OCI-M2 (cell line): Measurements from ENCODE around the gene PIGS.
"Not testable (repeated sequence)": the region's sequence is repeated elsewhere in the genome, so short reads cannot be mapped to it uniquely, and the experiment has no call there.

ENCODE experiments used
- DNase-seq: peaks from one replicate; lab custom pipeline; 2025; ENCODE audit not compliant: unreplicated experiment; lab: John Stamatoyannopoulos, UW

The PIGS gene

DNA sequence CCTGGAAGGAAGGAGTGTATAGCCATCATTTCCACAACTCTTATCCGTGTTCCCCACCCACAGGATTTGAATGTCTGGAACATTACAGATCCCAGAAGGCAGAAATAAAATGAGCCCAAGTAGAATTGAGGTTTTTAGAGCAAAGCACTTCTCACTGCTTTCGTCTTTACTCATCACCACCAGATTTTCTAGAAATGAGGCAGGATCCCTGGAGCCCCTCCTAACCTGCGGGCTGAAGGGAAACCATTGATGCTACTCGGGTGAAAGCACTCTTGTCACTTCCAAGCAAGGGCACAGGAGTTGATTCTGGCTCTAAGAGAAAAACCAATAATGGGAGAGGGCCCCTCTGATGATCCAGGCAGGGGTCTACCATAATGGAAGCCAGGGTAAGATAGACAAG is 8.2 kb upstream of the PIGS start:
- DNase-seq = no peak

DNA sequence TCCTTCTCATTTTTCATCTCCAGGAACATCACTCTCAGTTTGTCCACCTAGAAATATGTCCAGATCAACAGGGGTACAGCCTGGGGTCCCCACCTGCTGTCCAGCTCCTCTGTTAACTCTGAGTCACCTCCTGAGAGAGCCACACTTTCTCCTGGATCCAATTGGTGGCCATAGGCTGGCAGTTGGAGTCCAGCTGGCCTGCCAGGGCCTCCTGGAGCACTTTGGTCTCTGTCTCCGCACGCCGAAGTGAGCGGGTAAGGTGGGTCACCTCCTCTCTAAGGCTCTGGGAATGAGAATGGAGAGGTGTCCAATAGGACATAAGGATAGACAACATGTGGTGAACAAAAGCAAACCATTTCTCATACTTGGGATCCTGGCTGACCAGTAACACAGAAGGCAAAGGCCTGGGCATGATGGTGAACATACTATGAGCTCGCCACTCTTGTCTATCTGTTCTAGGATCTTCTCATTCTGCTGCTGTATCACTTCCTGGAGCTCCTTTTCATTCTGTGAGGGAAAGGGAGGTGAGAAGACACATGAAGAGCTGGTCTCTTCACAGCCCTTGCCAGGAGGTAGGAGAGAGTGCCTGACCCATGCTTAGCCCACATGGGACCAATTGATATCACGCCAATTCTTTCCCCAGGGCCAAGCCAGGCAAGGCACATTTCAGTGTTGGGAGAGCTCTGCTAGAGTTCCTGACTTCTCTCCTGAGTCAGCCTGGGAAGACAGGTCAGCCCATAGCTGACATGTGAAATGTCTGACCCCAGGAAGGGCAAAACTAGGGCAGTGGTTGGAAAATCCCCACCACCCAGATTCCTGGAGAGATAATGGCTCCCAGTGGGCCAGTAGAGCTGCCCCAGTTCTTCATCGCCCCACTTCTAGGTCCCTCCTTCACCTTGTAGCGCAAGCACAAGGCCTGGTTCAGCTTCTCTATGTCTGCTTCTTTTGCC is 7.2 kb upstream of the PIGS start:
- DNase-seq = no peak

DNA sequence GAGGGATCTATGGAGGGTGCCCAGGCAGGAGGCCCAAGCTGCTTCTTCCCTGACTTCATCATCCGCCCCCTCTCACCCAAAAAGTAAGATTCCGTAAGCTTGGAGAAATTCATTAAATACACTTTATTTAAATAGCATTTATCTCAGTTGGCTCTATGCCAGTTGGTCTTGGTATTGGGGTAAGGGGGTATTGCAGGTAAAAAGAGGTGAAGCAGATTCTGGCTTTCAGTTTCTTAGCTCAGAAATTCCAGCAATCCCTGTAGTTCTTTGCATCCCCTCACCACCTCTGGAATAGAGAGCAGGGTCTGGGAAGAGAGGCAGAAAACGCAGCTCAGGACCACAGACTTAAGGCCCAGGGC is 6.1 kb upstream of the PIGS start:
- DNase-seq = no peak

DNA sequence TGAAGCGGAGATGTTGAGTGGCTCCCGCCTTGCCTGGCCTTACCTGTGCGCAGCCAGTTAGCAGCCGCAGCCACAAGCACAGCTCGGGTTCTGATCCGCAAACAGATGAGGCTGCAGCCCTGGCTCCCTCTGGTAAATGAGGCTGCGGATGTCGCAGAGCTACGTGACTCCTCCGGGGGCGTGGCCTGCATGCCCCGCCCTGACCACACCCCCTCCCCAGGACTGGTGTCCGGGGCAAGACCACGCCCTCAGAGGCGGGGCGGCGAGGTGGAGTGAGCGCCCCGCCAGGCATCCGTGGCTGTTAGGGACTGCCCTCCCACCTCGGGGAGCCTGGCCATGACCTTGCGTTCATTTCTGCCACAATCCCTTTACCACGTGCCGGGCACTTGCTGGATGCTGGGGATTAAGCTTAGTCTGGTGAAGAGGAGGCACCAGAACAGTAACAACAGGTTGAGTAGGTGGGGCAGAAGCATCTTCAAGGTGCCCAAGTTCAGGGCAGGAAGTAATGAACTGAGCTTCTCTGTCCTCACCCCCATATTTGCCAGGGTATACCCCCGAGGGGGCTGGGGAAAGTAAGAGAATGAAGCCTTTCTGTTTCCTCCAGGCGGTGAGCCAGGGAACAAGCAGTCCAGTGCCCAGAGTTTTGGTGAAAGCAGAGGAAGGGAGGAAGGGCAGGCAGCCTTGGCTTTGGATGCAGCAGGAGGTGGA is 5.6 kb upstream of the PIGS start, which contains the start of gene ALDOC:
TSS of gene ALDOC (minus strand) at position 138 of the 708 bp plus-strand sequence. CDS start 1,363 bp downstream, outside the sequence.
- no peak for DNase-seq

DNA sequence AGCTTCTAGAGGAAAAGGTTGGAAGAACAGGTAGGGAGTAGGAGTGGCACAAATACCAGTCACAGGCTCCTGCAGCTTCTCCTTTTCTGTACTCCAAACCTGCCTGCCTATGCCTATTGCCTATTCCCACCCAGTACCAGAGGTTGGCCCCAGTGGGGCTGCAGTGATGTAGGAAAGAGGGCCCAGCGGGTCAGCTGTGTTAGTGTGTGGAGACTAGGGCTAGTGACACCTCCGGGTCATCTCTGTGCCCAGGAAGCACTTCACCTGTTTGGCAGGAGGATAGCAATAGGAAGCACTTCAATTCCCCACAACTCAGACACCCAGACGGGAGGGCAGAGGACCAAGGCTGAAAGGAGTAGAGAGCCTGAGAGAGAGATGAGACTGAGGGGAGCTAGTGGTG is 4.7 kb upstream of the PIGS start:
- DNase-seq = not testable (repeated sequence)

DNA sequence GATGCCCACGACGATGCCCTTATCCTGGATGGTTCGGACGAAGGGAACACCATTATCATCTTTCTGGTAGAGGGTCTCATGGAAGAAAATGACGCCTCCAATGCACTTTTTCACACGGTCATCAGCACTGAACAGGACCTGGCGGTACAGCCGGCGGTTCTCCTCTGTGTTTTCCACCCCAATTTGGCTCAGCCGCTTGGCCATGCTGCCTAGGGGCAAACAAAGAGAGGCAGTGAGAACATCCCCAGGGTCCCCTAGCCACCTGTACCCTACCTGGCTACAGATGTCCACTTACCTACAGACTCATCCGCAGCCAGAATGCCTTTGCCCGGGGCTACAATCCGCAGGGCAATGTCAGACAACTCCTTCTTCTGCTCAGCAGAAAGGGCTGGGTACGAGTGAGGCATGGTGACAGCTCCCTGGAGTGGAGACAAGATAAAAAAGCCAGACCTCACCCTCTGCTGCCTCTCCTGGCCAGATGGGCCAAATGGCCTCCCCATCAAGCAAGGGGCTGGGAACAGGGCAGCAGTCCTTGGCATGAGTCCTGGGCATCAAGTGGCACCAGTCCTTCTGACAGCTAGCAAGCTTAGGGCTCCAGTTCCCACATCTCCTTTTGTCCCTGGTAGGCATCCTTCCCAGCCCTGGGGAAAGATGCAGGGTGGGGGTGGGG is 3.9 kb upstream of the PIGS start:
- no peak for DNase-seq

DNA sequence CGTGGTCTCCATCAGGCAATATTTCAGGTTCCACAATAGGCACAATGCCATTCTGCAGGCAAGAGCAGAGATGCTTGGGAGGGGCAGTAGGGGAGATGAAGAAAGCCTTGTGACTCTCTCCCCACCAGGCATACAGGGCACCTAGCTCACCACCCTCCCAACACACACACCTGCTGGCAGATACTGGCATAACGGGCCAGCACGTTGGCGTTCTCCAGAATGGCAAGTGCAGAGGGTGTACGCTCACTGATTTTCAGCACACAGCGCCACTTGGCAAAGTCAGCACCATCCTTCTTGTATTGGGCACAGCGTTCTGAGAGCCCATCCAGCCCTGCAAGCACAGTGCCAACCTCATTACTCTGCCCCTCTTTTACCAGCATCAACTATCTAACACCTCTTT is 3.2 kb upstream of the PIGS start:
- no peak for DNase-seq

DNA sequence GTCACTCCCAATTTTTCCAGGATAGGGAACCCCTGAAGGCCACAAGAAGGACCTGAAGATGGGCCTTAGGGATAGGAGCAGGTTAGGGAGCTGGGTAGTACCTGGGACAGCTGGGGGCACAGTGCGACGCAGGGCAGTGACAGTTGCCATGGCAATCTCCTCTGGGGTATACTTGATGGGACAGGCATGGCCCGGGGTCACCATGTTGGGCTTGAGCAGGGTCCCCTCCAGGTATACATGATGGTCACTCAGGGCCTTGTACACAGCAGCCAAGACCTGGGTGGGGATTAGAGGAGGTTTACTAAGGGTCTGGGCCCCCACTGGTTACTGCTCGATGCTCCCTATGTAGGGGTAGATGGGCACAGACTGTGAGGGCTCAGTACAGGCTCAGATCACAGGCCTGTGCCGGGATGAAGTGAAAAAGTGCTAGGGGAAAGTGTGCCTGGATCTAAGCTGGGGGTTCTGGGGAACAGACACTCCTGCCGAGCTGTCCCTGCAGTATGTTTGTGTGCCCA is 2.7 kb upstream of the PIGS start:
- no peak for DNase-seq

DNA sequence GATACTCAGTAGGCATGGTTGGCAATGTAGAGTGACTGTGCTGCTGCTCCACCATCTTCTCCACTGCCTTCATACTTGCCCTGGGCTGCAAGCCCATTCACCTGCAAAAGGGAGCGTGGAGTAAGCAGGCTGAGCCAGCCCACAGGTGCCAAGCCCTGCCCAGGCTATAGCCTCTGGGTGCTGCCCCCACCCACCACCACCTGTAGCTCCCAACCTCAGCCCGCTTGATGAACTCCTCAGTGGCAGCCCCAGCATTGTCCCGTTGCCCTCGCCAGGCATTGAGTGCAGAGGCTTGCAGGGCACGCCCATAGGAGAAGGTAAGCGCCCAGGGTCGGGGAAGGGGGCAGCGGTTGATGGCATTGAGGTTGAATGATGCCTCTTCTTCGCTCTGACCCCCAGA is 2.2 kb upstream of the PIGS start:
- DNase-seq = no peak

DNA sequence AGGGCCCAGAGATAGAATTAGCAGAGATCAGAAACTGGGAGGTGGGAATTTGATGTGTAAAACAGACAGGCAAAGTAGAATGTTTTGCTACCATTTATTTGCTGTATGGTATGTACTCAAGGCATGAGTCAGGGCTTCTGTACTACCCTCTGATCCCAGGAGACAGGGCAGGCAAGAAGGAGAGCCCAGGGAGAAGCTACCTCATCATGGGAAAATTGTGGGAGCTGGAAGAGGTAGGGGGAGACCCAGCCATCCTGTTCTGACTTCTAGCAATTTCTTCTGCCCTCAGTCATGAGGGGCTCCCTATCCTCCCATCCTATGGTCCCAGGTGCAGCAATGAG is 1.7 kb upstream of the PIGS start:
- no peak for DNase-seq

DNA sequence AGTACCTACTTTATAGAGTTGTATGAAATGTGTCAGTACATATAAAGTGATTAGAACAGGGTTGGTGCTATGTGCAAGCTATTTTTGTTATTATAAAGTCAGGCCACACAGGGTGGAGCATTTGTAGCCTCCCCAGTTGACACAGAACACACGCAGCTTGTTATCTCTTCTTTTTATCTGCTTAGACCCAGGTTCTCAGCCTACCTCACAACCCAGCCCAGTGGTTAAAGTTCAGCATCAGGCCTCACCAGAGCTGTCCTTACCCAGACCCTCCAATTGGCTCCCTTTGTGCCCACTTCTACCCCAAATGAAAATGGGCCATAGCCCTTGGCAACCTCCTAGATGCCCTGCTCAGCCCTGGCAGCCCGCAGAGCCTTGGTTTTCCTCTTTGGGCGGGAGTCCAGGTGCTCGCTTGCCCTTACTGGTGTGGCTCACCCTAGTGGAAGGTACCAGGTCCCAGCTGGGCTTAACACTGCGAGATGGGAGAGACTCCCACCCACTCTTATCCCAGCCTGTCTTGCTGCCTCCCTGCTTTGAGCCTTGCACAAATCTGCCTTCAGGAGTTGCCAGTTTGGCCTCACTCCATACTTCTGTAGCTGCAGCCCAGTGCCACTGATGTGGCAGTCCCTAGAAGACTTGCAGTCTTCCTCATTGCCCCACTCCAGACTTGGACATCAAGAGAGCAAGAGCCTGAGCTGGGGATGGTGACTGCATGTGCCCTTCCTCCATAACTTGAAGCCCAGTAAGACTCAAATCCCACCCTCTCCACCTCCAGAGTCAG is 1.1 kb upstream of the PIGS start:
- no peak for DNase-seq

DNA sequence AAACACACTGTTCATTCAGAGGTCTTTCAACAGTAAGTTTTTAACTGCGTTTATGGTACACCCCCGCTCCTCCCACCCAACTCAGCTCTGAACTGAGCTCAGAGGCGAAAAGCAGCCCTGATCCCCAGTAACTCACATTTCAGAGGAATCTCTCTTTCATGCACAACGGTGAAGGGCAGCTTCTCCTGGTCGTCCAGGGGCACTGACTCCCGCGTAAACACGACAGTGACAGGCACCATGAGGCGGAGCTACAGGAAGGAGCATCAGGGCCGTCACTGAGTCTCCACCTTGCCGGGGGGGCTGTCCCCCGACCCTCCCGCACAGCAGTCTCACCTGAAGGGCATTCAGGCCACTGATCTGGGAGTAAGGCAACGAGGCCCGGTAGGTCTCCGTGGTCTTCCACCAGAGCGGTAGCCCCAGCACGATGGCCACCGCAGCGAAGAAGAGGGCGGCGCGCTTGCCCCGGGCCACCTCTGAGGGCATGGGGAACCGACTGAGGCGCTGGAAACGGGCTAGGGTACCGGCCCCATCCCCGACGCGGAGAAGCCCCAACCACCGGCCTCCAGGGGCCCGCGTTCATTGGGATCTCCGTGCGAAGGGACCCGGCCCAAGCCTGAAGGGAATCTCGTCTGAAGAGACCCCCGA is 486 bp downstream of the PIGS start:
- no peak for DNase-seq

DNA sequence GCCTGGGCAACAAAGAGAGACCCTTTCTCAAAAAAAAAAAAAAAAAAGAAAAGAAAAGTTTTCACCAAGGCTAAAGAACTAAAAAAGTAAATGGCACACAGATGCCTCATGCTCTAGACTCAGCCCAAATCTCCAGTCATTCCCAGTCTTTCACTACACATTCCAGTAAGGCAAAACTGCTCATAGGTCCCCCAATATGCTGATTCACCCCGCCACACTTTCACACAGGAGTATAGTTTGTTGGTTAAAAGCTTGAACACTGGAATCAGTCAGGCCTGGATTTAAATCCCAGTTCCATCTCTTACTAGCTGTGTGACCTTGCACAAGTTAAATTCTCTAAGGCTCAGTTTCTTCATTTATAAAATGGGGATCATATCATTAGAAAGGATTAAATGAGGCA is 1.9 kb downstream of the PIGS start:
- no peak for DNase-seq

DNA sequence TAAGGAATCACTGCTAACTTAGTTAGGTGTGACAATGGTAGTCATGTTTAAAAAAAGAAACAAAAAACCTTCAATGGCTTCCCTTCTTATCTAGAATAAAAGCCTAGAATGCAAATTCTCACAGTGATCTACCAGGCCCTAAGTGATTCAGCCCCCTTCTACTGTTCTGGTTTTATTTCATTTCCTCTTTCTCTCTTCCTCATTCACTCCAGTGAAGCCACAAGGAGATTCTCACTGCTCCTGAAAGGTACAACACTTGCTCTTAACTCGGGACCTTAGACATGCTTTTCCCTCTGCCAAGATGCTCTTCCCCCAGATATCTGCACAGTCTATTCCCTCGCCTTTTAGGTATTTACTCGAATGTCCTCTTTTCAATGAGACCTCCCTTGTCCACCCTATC is 3.7 kb downstream of the PIGS start:
- DNase-seq = no peak

DNA sequence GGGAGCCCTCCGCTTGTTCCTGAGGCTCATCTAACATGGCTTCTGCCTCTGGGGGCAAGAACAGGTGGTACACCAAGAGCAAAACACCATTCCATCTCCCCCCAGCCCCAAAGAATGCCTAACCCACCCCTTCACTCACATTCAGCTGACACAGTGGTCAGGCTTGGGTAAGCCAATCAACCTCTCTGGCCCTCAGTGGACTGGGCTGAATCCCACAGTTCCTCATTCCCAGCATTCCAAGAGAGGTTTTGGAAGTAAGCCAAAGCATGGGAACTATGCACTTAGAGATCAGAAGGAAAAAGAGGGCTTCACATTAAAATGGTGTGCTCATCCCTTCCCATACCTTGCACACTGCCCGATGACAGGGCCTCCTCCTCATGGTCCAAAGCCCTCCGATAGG is 7.8 kb downstream of the PIGS start:
- no peak for DNase-seq

DNA sequence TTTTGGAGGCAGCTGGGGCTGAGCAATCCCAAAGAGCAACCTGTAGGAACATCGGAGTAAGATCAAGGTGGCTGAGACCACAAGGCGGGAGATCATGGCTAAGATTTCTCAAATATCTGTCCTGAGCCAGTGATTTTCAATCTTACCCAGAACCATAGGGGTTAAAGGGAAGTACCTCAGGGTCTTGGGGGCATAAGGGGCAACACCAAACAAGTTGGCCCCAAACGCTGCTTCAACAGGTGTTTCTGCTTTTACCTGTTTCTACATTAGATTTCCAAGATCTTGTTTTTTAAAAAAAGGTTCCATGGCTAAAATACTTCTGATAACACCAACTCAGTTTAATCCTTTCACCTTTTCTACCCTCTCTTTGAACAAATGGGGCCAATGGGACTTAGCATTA is 16.3 kb downstream of the PIGS start:
- DNase-seq = no peak

DNA sequence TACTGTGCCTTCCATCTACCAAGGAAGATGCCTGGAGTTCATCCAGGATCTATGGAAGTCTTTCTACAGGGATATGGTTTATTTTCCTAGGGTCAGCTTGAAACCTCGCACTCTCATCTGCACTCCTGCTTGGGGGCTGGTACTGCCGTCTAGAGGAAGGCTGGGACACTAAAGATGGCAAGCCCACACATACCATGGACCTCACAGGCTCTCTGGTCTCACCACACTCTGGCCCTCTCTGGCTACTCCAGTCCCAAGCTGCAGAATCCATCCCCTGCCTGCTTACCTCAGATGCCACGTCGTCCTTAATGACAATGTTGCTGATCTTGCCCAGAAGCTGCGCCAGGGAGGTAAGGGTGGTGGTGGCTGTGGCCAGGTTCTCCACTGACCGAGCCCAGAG is 16.8 kb downstream of the PIGS start:
- DNase-seq = no peak

DNA sequence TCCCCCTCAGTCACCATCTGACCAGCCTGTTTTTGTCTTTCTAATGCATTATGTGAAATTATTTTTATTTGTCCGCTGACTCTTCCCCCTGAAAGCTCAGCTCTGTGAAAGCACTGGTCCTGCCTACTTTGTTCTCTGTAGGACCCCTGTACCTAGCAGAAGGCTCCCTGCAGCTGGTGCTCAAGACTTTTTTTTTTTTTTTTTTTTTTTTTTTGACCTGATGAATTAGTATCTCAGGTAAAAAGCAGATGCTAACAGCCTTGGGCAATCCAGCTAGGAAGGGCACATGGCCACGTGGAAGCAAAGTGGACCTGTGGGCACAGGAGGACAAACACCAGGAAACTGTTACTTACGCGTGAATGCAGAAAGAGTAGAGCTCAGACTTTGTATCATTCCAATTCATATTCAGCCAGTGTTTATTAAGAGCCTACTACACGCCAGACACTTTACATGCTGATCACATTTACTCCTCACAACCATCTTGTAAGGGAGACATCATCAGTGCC is 18.3 kb downstream of the PIGS start:
- DNase-seq = no peak

DNA sequence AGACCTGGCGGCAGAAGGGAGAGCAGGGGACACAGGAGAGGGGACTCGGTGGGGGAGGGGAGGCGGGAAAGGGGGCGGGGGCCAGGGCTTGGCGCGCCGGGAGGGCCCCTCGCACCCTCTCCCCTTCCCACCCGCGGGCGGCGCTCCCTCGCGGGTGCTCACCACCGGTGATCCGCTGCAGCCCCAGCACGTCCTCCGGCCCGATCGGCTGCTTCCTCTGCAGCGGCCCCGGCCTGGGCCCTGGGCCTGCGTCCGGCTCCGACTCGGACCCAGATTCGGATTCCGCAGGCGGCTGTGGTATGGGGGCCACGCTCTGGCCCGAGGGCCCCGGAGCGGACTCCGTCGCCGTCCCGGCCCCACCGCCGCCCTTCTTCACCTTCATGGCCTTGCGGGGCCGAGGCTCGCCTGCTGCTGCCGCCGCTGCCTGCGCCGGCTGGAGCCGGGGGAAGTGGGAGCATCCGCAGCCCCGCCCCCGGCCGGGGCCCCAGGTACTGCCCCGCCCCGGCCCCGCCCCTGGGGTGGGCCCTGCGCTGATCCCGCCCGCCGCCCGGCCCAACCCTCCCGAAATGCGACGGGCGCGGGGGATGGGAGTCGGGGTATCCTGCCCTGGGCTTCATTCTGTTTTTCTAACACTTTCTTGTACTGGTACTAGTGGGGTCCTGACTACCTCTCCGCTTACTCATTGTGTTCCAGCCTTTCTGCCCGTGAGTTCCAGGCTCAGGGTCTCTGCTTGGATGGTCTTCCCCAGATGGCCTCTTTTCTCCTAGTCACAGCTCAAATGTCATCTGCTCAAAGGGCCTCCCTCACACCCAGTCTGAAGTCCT is 18.9 kb downstream of the PIGS start, which contains the start of gene UNC119:
TSS of gene UNC119 (minus strand) at position 449 of the 824 bp plus-strand sequence. CDS start at position 382, 67 bp downstream.
- no peak for DNase-seq
